Measurements from ENCODE around the gene TUBB. TPM values are rescaled to one million over a fixed set of nuclear protein-coding genes. Genes with fewer than 3 reads are reported as not detected.

The TUBB gene
- total and polyA plus RNA-seq, 2 donors (not counting 3 experiments of a cell fraction or from before 2014, with no cell fraction given) = 1,276 to 1,408 TPM

DNA sequence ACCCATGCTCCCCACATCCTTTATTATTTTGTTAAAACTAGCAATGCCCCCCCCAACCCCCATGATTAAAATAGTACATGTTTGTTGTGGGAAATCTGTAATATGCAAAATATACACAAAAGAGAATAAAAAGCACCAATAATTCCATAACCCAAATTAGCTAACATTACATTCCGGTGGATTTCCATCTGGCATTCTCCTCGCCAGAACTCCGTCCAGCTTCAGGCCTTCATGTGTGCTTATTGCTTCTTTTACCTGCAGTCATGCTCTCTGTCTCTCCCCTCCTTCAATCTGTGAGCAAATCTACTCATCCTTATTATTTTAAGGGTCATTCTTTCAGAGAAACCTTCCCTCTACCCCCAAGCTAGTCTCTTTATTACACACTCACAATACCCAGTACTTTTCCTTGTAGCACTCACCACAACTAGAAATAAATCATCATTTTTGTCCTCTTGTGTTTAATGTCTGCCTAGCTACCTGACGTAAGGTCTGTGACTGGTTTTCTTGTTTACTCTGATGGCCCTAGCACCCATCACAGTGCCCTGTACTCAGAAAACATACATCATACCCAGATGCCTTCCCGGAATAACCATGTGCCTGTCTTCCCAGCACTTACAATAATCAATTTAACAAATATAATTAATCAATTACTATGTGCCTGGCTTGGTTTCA lies 49.8 kb downstream of the TUBB start:
- FAIRE-seq (no peak), DNase-seq (ENCODE audit: low read depth, low spot score) (no peak)
- dilution Hi-C loops (cut with MboI; ENCODE audit: extremely low pct_ligation_motif_present, low sequenced_read_pairs) = no loop called here
- Histone ChIP-seq H3K4me3 (replicated peaks in 1 of 3; ENCODE audit: insufficient read depth in 1 of 3, low read depth in 1 of 3, low read length in 3 of 3) (no peak overlapping the region), H3K36me3 (ENCODE audit: control insufficient read depth in 2 of 2, extremely low read depth in 1 of 2, insufficient read depth in 2 of 2, low read length in 2 of 2) (no peaks in the 10 kb centered on the region), H2AFZ (ENCODE audit: low read depth, low read length) (peak overlapping the region; percentile 67), H3K79me2 (ENCODE audit: control insufficient read depth, insufficient read depth, low read length) (no peaks in the 10 kb centered on the region), H3K9me3 (replicated peaks; ENCODE audit: control insufficient read depth, insufficient read depth, low read length) (no peaks in the 10 kb centered on the region), H3K27me3 (ENCODE audit: control insufficient read depth in 2 of 2, insufficient read depth in 2 of 2, low read length in 2 of 2) (no peaks in the 10 kb centered on the region), H3K9me1 (replicated peaks; ENCODE audit: control insufficient read depth, extremely low read depth, insufficient read depth, low read length) (no peaks in the 10 kb centered on the region), H3K4me2 (ENCODE audit: insufficient read depth, low read length) (peak overlapping the region; percentile 70), H3K4me1 (ENCODE audit: control insufficient read depth, extremely low read depth, insufficient read depth, low read length) (peaks cover 25% of the 10 kb centered on the region), H3K9ac (replicated peaks; ENCODE audit: extremely low read depth, insufficient read depth, low read length) (peak overlapping the region; percentile 88), H4K20me1 (replicated peaks; ENCODE audit: control insufficient read depth, extremely low read depth, insufficient read depth, low read length) (no peaks in the 10 kb centered on the region), H3K27ac (ENCODE audit: insufficient read depth, low read depth, low read length) (peak overlapping the region; percentile 96)
- intact Hi-C loops (cut with micrococcal nuclease) = loop anchor here (1.0 kb wide), 5 partner anchors 11 to 44 kb away; no protein-coding TSS in a partner anchor
- ChIA-PET CTCF (interaction anchor here (0.8 to 2.5 kb wide), 16 partner anchors 12 to 317 kb away, joined by 3 to 14 read pairs (median 3); partner anchors contain the start of gene GTF2H4), POLR2A (interaction anchor here (1.3 to 2.1 kb wide), 2 partner anchors 10 to 25 kb away, joined by 5 to 11 read pairs; partner anchors contain the start of gene IER3)
- no TSS peak for BruUV-seq (replicated peaks)
- TF ChIP-seq POLR2A (IDR thresholded peaks at IDR 0.05; ENCODE audit: low read depth, low read length) (peak; percentile 4), FOS (IDR thresholded peaks at IDR 0.05; ENCODE audit: borderline replicate concordance, insufficient read depth, low read length) (no peak), MYC (IDR thresholded peaks at IDR 0.05; ENCODE audit: low read depth, low read length) (no peak), GATA2 (IDR thresholded peaks at IDR 0.05; ENCODE audit: insufficient read depth, insufficient read length, low read depth, low read length) (no peak), JUN (IDR thresholded peaks at IDR 0.05; ENCODE audit: borderline replicate concordance, insufficient read depth, insufficient read length, low read depth) (no peak)

- POLR2A ChIA-PET = no interaction called here
- FAIRE-seq = no peak
- Histone ChIP-seq H3K4me1 (ENCODE audit: control insufficient read depth, extremely low read depth, insufficient read depth, low read length) (peaks cover 25% of the 10 kb centered on the region), H2AFZ (ENCODE audit: low read depth, low read length) (no peak overlapping the region), H3K36me3 (ENCODE audit: control insufficient read depth in 2 of 2, extremely low read depth in 1 of 2, insufficient read depth in 2 of 2, low read length in 2 of 2) (no peaks in the 10 kb centered on the region), H3K4me2 (ENCODE audit: insufficient read depth, low read length) (no peak overlapping the region), H3K4me3 (replicated peaks in 1 of 3; ENCODE audit: insufficient read depth in 1 of 3, low read depth in 1 of 3, low read length in 3 of 3) (no peak overlapping the region), H3K9me3 (replicated peaks; ENCODE audit: control insufficient read depth, insufficient read depth, low read length) (no peaks in the 10 kb centered on the region), H4K20me1 (replicated peaks; ENCODE audit: control insufficient read depth, extremely low read depth, insufficient read depth, low read length) (no peaks in the 10 kb centered on the region), H3K9ac (replicated peaks; ENCODE audit: extremely low read depth, insufficient read depth, low read length) (peak overlapping the region; percentile 88), H3K27me3 (ENCODE audit: control insufficient read depth in 2 of 2, insufficient read depth in 2 of 2, low read length in 2 of 2) (no peaks in the 10 kb centered on the region), H3K9me1 (replicated peaks; ENCODE audit: control insufficient read depth, extremely low read depth, insufficient read depth, low read length) (no peaks in the 10 kb centered on the region), H3K79me2 (ENCODE audit: control insufficient read depth, insufficient read depth, low read length) (no peaks in the 10 kb centered on the region), H3K27ac (ENCODE audit: insufficient read depth, low read depth, low read length) (peak overlapping the region; percentile 96)
- CTCF ChIA-PET = interaction anchor here (0.9 to 2.5 kb wide), 6 partner anchors 18 to 317 kb away, joined by 3 to 14 read pairs (median 3); no protein-coding TSS in a partner anchor
- BruUV-seq (replicated peaks) = no TSS peak
- no peak for TF ChIP-seq CTCF (IDR thresholded peaks at IDR 0.05; ENCODE audit: extremely low read depth in 1 of 2, insufficient read depth in 1 of 2, low read depth in 1 of 2, low read length in 2 of 2)
- TF ChIP-seq POLR2A (IDR thresholded peaks at IDR 0.05; ENCODE audit: low read depth, low read length) = no peak
- no peak for TF ChIP-seq FOS (IDR thresholded peaks at IDR 0.05; ENCODE audit: borderline replicate concordance, insufficient read depth, low read length)
- no peak for TF ChIP-seq MAX (IDR thresholded peaks at IDR 0.05; ENCODE audit: insufficient read depth, insufficient read length)
- no peak for TF ChIP-seq POLR2AphosphoS5 (IDR thresholded peaks at IDR 0.05; ENCODE audit: insufficient read depth, low read depth, low read length)
- no peak for TF ChIP-seq GATA2 (IDR thresholded peaks at IDR 0.05; ENCODE audit: insufficient read depth, insufficient read length, low read depth, low read length)
- TF ChIP-seq EZH2 (IDR thresholded peaks at IDR 0.05; ENCODE audit: borderline replicate concordance, low read depth, low read length, severe bottlenecking) = no peak
- TF ChIP-seq JUN (IDR thresholded peaks at IDR 0.05; ENCODE audit: borderline replicate concordance, insufficient read depth, insufficient read length, low read depth) = no peak
- TF ChIP-seq MYC (IDR thresholded peaks at IDR 0.05; ENCODE audit: low read depth, low read length) = no peak
- no peak for DNase-seq (ENCODE audit: low read depth, low spot score)
- intact Hi-C loops (cut with micrococcal nuclease) = no loop called here
- dilution Hi-C loops (cut with MboI; ENCODE audit: extremely low pct_ligation_motif_present, low sequenced_read_pairs) = no loop called here
These were observed 50.4 kb downstream of the TUBB start for GRCh38 chr6:30770592-30770991.
